Cardiac septum (tissue), 1 donor: ENCODE measurements around the gene NBAS. TPM values are rescaled to one million over a fixed set of nuclear protein-coding genes. Genes with fewer than 3 reads are reported as not detected.

Source experiments
- DNase-seq: peaks from one replicate; pipeline ENCODE4 v3.0.0-alpha.2; 2020; ENCODE audit warnings: low spot score
- intact Hi-C: fragments of 100-400 bp; cut with DNase I; formaldehyde crosslinking; loops from one replicate; pipeline ENCODE4 v1.14.0; 2022
- total RNA-seq: library from RNA; stranded (reverse); fragmentation: NEBNext Ultra II Directional; extraction: Animal tissue kit (Norgen Biotek cat#: 25700); gene quantifications from one replicate; pipeline ENCODE4 v1.2.1, GENCODE V29; 2021
- donor health status: DM: no; HTN: no; CAD: no.

The NBAS gene
- total RNA-seq, 1 donor from 2014 or later, result 38.9 TPM

GRCh38 chr2:15173501-15173900 lies 387.6 kb downstream of the NBAS start:
- DNase-seq, result no peak
- intact Hi-C loops, result no loop called here

GRCh38 chr2:15172825-15173224 lies 388.3 kb downstream of the NBAS start:
- no peak for DNase-seq
- intact Hi-C loops, result no loop called here

- intact Hi-C loops, result no loop called here
- no peak for DNase-seq
Measured at GRCh38 chr2:15170070-15170775, 390.9 kb downstream of the NBAS start.

GRCh38 chr2:15169326-15170069 lies 391.6 kb downstream of the NBAS start:
- DNase-seq, result no peak
- intact Hi-C loops, result no loop called here

GRCh38 chr2:15168116-15168515 lies 393.0 kb downstream of the NBAS start:
- no peak for DNase-seq
- intact Hi-C loops, result no loop called here

- DNase-seq, result no peak
- intact Hi-C loops, result no loop called here
Measured at GRCh38 chr2:15166878-15167277, 394.3 kb downstream of the NBAS start.

GRCh38 chr2:15163326-15163725 lies 397.8 kb downstream of the NBAS start:
- no peak for DNase-seq
- intact Hi-C loops, result no loop called here

GRCh38 chr2:15162620-15163019 lies 398.5 kb downstream of the NBAS start:
- intact Hi-C loops, result no loop called here
- no peak for DNase-seq

- intact Hi-C loops, result no loop called here
Measured at GRCh38 chr2:15160201-15160991, 400.7 kb downstream of the NBAS start.

GRCh38 chr2:15159751-15160177 lies 401.4 kb downstream of the NBAS start:
- intact Hi-C loops, result no loop called here
- no peak for DNase-seq

More at GRCh38 chr2:15160201-15160991, 400.7 kb downstream of the NBAS start:
- no peak for DNase-seq

GRCh38 chr2:15159206-15159605 lies 401.9 kb downstream of the NBAS start:
- DNase-seq, result no peak
- intact Hi-C loops, result no loop called here

GRCh38 chr2:15158532-15158931 lies 402.6 kb downstream of the NBAS start:
- intact Hi-C loops, result no loop called here

GRCh38 chr2:15158100-15158499 lies 403.0 kb downstream of the NBAS start:
- DNase-seq, result no peak
- intact Hi-C loops, result no loop called here

More at GRCh38 chr2:15158532-15158931, 402.6 kb downstream of the NBAS start:
- no peak for DNase-seq

GRCh38 chr2:15155959-15156574 lies 405.1 kb downstream of the NBAS start:
- intact Hi-C loops, result no loop called here
- no peak for DNase-seq

- no peak for DNase-seq
- intact Hi-C loops, result no loop called here
Measured at GRCh38 chr2:15154297-15154696, 406.8 kb downstream of the NBAS start.

- intact Hi-C loops, result no loop called here
- no peak for DNase-seq
Measured at GRCh38 chr2:15152382-15152781, 408.8 kb downstream of the NBAS start.

GRCh38 chr2:15149063-15149462 lies 412.1 kb downstream of the NBAS start:
- no peak for DNase-seq

GRCh38 chr2:15147591-15147990 lies 413.5 kb downstream of the NBAS start:
- intact Hi-C loops, result no loop called here
- DNase-seq, result no peak

More at GRCh38 chr2:15149063-15149462, 412.1 kb downstream of the NBAS start:
- intact Hi-C loops, result no loop called here

- intact Hi-C loops, result no loop called here
- no peak for DNase-seq
Measured at GRCh38 chr2:15146960-15147359, 414.2 kb downstream of the NBAS start.

GRCh38 chr2:15145919-15146318 lies 415.2 kb downstream of the NBAS start:
- intact Hi-C loops, result no loop called here
- DNase-seq, result no peak
